ENCODE data around the gene ESYT2. TPM values are rescaled to one million over a fixed set of nuclear protein-coding genes. Genes with fewer than 3 reads are reported as not detected.

ESYT2 gene
- total RNA-seq, 1 donor from 2014 or later = 38.1 TPM

- H3K27me3 ChIP-seq (ENCODE audit: control insufficient read depth in 3 of 3, insufficient read depth in 3 of 3, low read length in 3 of 3) = no peaks in the 10 kb centered on the region
- H3K9ac ChIP-seq (ENCODE audit: low read depth in 1 of 3, low read length in 3 of 3) = peak overlapping the region; percentile 85 to 99 (median 91)
- H3K36me3 ChIP-seq (ENCODE audit: control insufficient read depth in 3 of 3, insufficient read depth in 3 of 3, low read length in 3 of 3) = no peaks in the 10 kb centered on the region
- no peaks in the 10 kb centered on the region for H3K9me3 ChIP-seq (ENCODE audit: control insufficient read depth in 3 of 3, low read length in 3 of 3)
- peaks cover 14 to 28% (median 15%) of the 10 kb centered on the region in 3 donors for H3K4me1 ChIP-seq (ENCODE audit: control insufficient read depth in 3 of 3, insufficient read depth in 3 of 3, low read length in 3 of 3)
- peak overlapping the region; percentile 95 for H3K27ac ChIP-seq (ENCODE audit: low read depth, low read length)
- peak overlapping the region; percentile 79 to 94 (median 84) for H3K4me3 ChIP-seq (ENCODE audit: low read length in 3 of 3)
Observed at GRCh38 chr7:158827411-158828132, 1.7 kb downstream of the ESYT2 start.

DNA sequence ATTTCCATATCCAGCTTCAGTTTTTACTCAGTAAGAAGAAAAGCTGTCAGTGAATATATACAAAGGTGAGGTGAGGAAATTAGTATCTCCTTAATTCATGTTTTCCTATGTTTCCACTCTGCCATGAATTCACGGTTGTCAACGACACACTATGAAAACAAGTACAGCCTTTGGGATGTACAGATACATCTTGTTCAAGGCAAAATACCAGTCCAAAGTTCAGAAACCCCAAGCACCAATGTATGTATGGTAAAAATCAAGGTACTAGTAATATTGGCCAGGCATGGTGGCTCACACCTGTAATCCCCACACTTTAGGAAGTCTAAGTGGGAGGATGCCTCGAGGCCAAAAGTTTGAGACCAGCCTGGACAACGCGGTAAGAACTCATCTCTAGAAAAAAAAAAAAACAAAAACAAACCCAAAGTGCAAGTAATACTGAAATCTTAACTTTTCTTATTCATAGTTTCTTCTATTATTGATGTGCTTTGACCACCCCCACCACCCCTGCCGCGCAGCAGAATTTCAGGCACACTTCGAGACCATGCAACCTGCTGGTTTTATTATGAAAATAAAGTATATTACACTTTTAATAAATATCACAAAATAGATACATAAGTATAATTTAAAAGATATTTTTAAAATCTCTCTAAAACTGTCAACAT is 3.5 kb downstream of the ESYT2 start:
- Histone ChIP-seq H3K4me1 (ENCODE audit: control insufficient read depth in 3 of 3, insufficient read depth in 3 of 3, low read length in 3 of 3) (peaks cover 23 to 34% (median 25%) of the 10 kb centered on the region in 3 donors), H3K27ac (ENCODE audit: low read depth, low read length) (no peak overlapping the region), H3K4me3 (ENCODE audit: low read length in 3 of 3) (no peak overlapping the region), H3K9ac (ENCODE audit: low read depth in 1 of 3, low read length in 3 of 3) (no peak overlapping the region), H3K36me3 (ENCODE audit: control insufficient read depth in 3 of 3, insufficient read depth in 3 of 3, low read length in 3 of 3) (no peaks in the 10 kb centered on the region), H3K27me3 (ENCODE audit: control insufficient read depth in 3 of 3, insufficient read depth in 3 of 3, low read length in 3 of 3) (no peaks in the 10 kb centered on the region), H3K9me3 (ENCODE audit: control insufficient read depth in 3 of 3, low read length in 3 of 3) (no peaks in the 10 kb centered on the region)

- Histone ChIP-seq H3K4me1 (ENCODE audit: control insufficient read depth in 3 of 3, insufficient read depth in 3 of 3, low read length in 3 of 3) (peaks cover 25 to 31% (median 31%) of the 10 kb centered on the region in 3 donors), H3K27ac (ENCODE audit: low read depth, low read length) (no peak overlapping the region), H3K9ac (ENCODE audit: low read depth in 1 of 3, low read length in 3 of 3) (no peak overlapping the region), H3K9me3 (ENCODE audit: control insufficient read depth in 3 of 3, low read length in 3 of 3) (no peaks in the 10 kb centered on the region), H3K36me3 (ENCODE audit: control insufficient read depth in 3 of 3, insufficient read depth in 3 of 3, low read length in 3 of 3) (no peaks in the 10 kb centered on the region), H3K27me3 (ENCODE audit: control insufficient read depth in 3 of 3, insufficient read depth in 3 of 3, low read length in 3 of 3) (no peaks in the 10 kb centered on the region), H3K4me3 (ENCODE audit: low read length in 3 of 3) (no peak overlapping the region)
Observed at GRCh38 chr7:158824028-158824427, 5.3 kb downstream of the ESYT2 start.

- H3K27ac ChIP-seq (ENCODE audit: low read depth, low read length) = peak overlapping the region; percentile 74
- H3K4me1 ChIP-seq (ENCODE audit: control insufficient read depth in 3 of 3, insufficient read depth in 3 of 3, low read length in 3 of 3) = peaks cover 36 to 50% (median 43%) of the 10 kb centered on the region in 3 donors
- H3K27me3 ChIP-seq (ENCODE audit: control insufficient read depth in 3 of 3, insufficient read depth in 3 of 3, low read length in 3 of 3) = no peaks in the 10 kb centered on the region
- H3K4me3 ChIP-seq (ENCODE audit: low read length in 3 of 3) = peak overlapping the region; percentile 9 to 36 (median 34)
- H3K36me3 ChIP-seq (ENCODE audit: control insufficient read depth in 3 of 3, insufficient read depth in 3 of 3, low read length in 3 of 3) = no peaks in the 10 kb centered on the region
- peak overlapping the region in 1 of 3 donors; percentile 23 for H3K9ac ChIP-seq (ENCODE audit: low read depth in 1 of 3, low read length in 3 of 3)
- no peaks in the 10 kb centered on the region for H3K9me3 ChIP-seq (ENCODE audit: control insufficient read depth in 3 of 3, low read length in 3 of 3)
Observed at GRCh38 chr7:158821171-158822031, 7.9 kb downstream of the ESYT2 start.

DNA sequence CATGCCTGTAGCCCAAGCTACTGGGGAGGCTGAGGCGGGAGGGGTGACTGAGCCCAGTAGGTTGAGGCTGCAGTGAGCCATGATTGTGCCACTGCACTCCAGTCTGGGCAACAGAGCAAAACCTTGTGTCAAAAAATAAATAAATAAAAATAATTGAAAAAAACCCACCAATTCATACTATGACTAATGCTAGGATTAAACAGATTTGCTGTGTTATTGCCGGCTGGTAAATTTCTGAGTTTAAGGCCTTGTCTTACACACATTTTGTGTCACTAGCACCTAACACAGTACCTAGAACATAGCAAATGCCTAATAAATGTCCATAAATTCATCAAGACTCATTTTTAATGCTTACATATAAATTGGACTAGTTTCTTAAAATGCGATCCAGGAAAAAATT is 8.7 kb downstream of the ESYT2 start:
- H3K4me3 ChIP-seq (ENCODE audit: low read length in 3 of 3) = no peak overlapping the region
- H3K4me1 ChIP-seq (ENCODE audit: control insufficient read depth in 3 of 3, insufficient read depth in 3 of 3, low read length in 3 of 3) = peaks cover 43 to 57% (median 50%) of the 10 kb centered on the region in 3 donors
- peak overlapping the region; percentile 74 for H3K27ac ChIP-seq (ENCODE audit: low read depth, low read length)
- no peaks in the 10 kb centered on the region for H3K9me3 ChIP-seq (ENCODE audit: control insufficient read depth in 3 of 3, low read length in 3 of 3)
- H3K9ac ChIP-seq (ENCODE audit: low read depth in 1 of 3, low read length in 3 of 3) = peak overlapping the region in 1 of 3 donors; percentile 23
- H3K36me3 ChIP-seq (ENCODE audit: control insufficient read depth in 3 of 3, insufficient read depth in 3 of 3, low read length in 3 of 3) = no peaks in the 10 kb centered on the region
- H3K27me3 ChIP-seq (ENCODE audit: control insufficient read depth in 3 of 3, insufficient read depth in 3 of 3, low read length in 3 of 3) = no peaks in the 10 kb centered on the region

DNA sequence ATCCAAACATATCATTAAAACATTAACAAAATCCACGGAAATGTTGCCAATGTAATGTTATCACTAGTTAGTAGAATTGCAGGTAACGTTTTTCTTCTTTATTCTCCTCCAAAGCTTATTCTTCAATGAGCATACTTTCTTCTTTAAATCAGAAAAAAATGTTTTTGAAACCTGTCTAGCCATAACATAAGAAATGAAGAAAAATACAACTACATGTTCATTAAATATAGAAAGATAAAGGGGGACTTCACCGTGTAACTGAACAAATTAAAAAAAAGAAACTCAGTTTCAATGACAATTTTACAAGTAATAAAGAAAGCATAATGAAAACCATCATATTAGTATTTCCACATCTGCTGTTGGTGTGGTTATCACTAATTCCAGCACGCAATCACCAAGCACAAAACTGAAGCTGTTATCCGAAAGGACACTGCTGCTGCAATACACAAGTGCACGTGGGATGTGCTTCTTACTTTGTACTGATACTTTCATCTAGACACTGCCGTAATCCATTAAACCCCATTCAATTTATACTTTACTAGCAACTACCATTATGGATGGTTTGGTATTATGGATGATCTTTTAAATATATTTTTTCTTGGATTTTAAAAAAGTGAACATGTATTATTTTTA is 9.6 kb downstream of the ESYT2 start:
- Histone ChIP-seq H3K4me3 (ENCODE audit: low read length in 3 of 3) (no peak overlapping the region), H3K27me3 (ENCODE audit: control insufficient read depth in 3 of 3, insufficient read depth in 3 of 3, low read length in 3 of 3) (no peaks in the 10 kb centered on the region), H3K9me3 (ENCODE audit: control insufficient read depth in 3 of 3, low read length in 3 of 3) (no peaks in the 10 kb centered on the region), H3K36me3 (ENCODE audit: control insufficient read depth in 3 of 3, insufficient read depth in 3 of 3, low read length in 3 of 3) (no peaks in the 10 kb centered on the region), H3K9ac (ENCODE audit: low read depth in 1 of 3, low read length in 3 of 3) (no peak overlapping the region), H3K4me1 (ENCODE audit: control insufficient read depth in 3 of 3, insufficient read depth in 3 of 3, low read length in 3 of 3) (peaks cover 53 to 66% (median 60%) of the 10 kb centered on the region in 3 donors), H3K27ac (ENCODE audit: low read depth, low read length) (peak overlapping the region; percentile 97)

- H3K4me1 ChIP-seq (ENCODE audit: control insufficient read depth in 3 of 3, insufficient read depth in 3 of 3, low read length in 3 of 3) = peaks cover 54 to 66% (median 61%) of the 10 kb centered on the region in 3 donors
- H3K27ac ChIP-seq (ENCODE audit: low read depth, low read length) = peak overlapping the region; percentile 97
- H3K9me3 ChIP-seq (ENCODE audit: control insufficient read depth in 3 of 3, low read length in 3 of 3) = no peaks in the 10 kb centered on the region
- peak overlapping the region; percentile 54 to 64 (median 63) for H3K4me3 ChIP-seq (ENCODE audit: low read length in 3 of 3)
- no peaks in the 10 kb centered on the region for H3K36me3 ChIP-seq (ENCODE audit: control insufficient read depth in 3 of 3, insufficient read depth in 3 of 3, low read length in 3 of 3)
- H3K27me3 ChIP-seq (ENCODE audit: control insufficient read depth in 3 of 3, insufficient read depth in 3 of 3, low read length in 3 of 3) = no peaks in the 10 kb centered on the region
- peak overlapping the region; percentile 62 to 78 (median 76) for H3K9ac ChIP-seq (ENCODE audit: low read depth in 1 of 3, low read length in 3 of 3)
Observed at GRCh38 chr7:158818325-158819213, 10.7 kb downstream of the ESYT2 start.

- Histone ChIP-seq H3K4me3 (ENCODE audit: low read length in 3 of 3) (peak overlapping the region in 2 of 3 donors; percentile 6 to 41), H3K4me1 (ENCODE audit: control insufficient read depth in 3 of 3, insufficient read depth in 3 of 3, low read length in 3 of 3) (peaks cover 64 to 74% (median 67%) of the 10 kb centered on the region in 3 donors), H3K27ac (ENCODE audit: low read depth, low read length) (peak overlapping the region; percentile 97), H3K9ac (ENCODE audit: low read depth in 1 of 3, low read length in 3 of 3) (peak overlapping the region in 2 of 3 donors; percentile 30 to 35), H3K27me3 (ENCODE audit: control insufficient read depth in 3 of 3, insufficient read depth in 3 of 3, low read length in 3 of 3) (no peaks in the 10 kb centered on the region), H3K9me3 (ENCODE audit: control insufficient read depth in 3 of 3, low read length in 3 of 3) (no peaks in the 10 kb centered on the region), H3K36me3 (ENCODE audit: control insufficient read depth in 3 of 3, insufficient read depth in 3 of 3, low read length in 3 of 3) (no peaks in the 10 kb centered on the region)
Observed at GRCh38 chr7:158816995-158817394, 12.3 kb downstream of the ESYT2 start.

GRCh38 chr7:158816271-158816670 is 13.0 kb downstream of the ESYT2 start:
- H3K9me3 ChIP-seq (ENCODE audit: control insufficient read depth in 3 of 3, low read length in 3 of 3) = no peaks in the 10 kb centered on the region
- H3K4me3 ChIP-seq (ENCODE audit: low read length in 3 of 3) = peak overlapping the region; percentile 1 to 41 (median 9)
- H3K27ac ChIP-seq (ENCODE audit: low read depth, low read length) = peak overlapping the region; percentile 97
- no peaks in the 10 kb centered on the region for H3K36me3 ChIP-seq (ENCODE audit: control insufficient read depth in 3 of 3, insufficient read depth in 3 of 3, low read length in 3 of 3)
- H3K4me1 ChIP-seq (ENCODE audit: control insufficient read depth in 3 of 3, insufficient read depth in 3 of 3, low read length in 3 of 3) = peaks cover 65 to 75% (median 66%) of the 10 kb centered on the region in 3 donors
- H3K9ac ChIP-seq (ENCODE audit: low read depth in 1 of 3, low read length in 3 of 3) = peak overlapping the region in 2 of 3 donors; percentile 42 to 51
- no peaks in the 10 kb centered on the region for H3K27me3 ChIP-seq (ENCODE audit: control insufficient read depth in 3 of 3, insufficient read depth in 3 of 3, low read length in 3 of 3)
